CD14-positive monocyte (primary cell): ENCODE data around the gene HMX1. TPM values are rescaled to one million over a fixed set of nuclear protein-coding genes. Genes with fewer than 3 reads are reported as not detected.

Experiments used
- DNase-seq, 3 donors: peaks; one replicate each; pipeline ENCODE4 v3.0.0-alpha.2; 2011 to 2022
- H2AFZ ChIP-seq: 2 replicates; pipeline ENCODE4 v1.6.0; 2012; ENCODE audit warnings: mild to moderate bottlenecking, low read depth, low read length, inconsistent platforms; ENCODE audit not compliant: insufficient read depth, poor library complexity, severe bottlenecking
- H3K27ac ChIP-seq, 2 donors: 1 replicate in 1 of 2; 2 replicates in 1 of 2; pipeline ENCODE4 v1.5.1; 2012 to 2013; ENCODE audit warnings: low read length in 2 of 2, control low read depth in 1 of 2, inconsistent platforms in 1 of 2, low read depth in 1 of 2, mild to moderate bottlenecking in 1 of 2
- H3K27me3 ChIP-seq, 2 donors: one replicate each; pipeline versions ENCODE4 v1.6.0 to v1.6.1; 2011 to 2013; ENCODE audit warnings: low read length in 2 of 2; ENCODE audit not compliant: control insufficient read depth in 2 of 2, insufficient read depth in 2 of 2
- H3K36me3 ChIP-seq, 2 donors: replicated peaks in 1 of 2; 1 replicate in 1 of 2; 2 replicates in 1 of 2; pipeline versions ENCODE4 v1.5.1 to v1.6.1; 2012 to 2013; ENCODE audit warnings: low read length in 2 of 2, control low read depth in 1 of 2, inconsistent platforms in 1 of 2, mild to moderate bottlenecking in 1 of 2; ENCODE audit not compliant: insufficient read depth in 2 of 2, control insufficient read depth in 1 of 2
- H3K4me1 ChIP-seq, 2 donors: 1 replicate in 1 of 2; 2 replicates in 1 of 2; pipeline versions ENCODE4 v1.5.1 to v1.6.1; 2012 to 2013; ENCODE audit warnings: low read length in 2 of 2, control low read depth in 1 of 2, inconsistent platforms in 1 of 2, mild to moderate bottlenecking in 1 of 2, moderate library complexity in 1 of 2; ENCODE audit not compliant: insufficient read depth in 2 of 2, control insufficient read depth in 1 of 2
- H3K4me2 ChIP-seq: replicated peaks from 2 replicates; pipeline ENCODE3; 2012; ENCODE audit warnings: low read length, moderate library complexity, mild to moderate bottlenecking; ENCODE audit not compliant: poor library complexity, severe bottlenecking; ENCODE audit errors: extremely low read depth
- H3K4me3 ChIP-seq, 3 experiments: fragments of 200-600 bp in 1 of 3; sonication (generic) in 1 of 3; replicated peaks in 1 of 3; 1 replicate in 2 of 3; 2 replicates in 1 of 3; pipeline ENCODE4 v1.5.1; 2011 to 2013; ENCODE audit warnings: low read length in 3 of 3, mild to moderate bottlenecking in 3 of 3, control low read depth in 2 of 3, low read depth in 2 of 3, inconsistent platforms in 1 of 3, moderate library complexity in 1 of 3
- H3K79me2 ChIP-seq: 2 replicates; pipeline ENCODE4 v1.6.0; 2012; ENCODE audit warnings: mild to moderate bottlenecking, control low read depth, inconsistent platforms, low read length, moderate library complexity; ENCODE audit not compliant: insufficient read depth
- H3K9ac ChIP-seq: 2 replicates; pipeline ENCODE4 v1.6.0; 2017; ENCODE audit warnings: low read length, mild to moderate bottlenecking; ENCODE audit not compliant: insufficient read depth, poor library complexity, severe bottlenecking
- H3K9me3 ChIP-seq, 2 donors: replicated peaks in 1 of 2; 1 replicate in 1 of 2; 2 replicates in 1 of 2; pipeline versions ENCODE4 v1.5.1 to v1.6.1; 2012 to 2013; ENCODE audit warnings: low read length in 2 of 2, control low read depth in 1 of 2; ENCODE audit not compliant: control insufficient read depth in 1 of 2, insufficient read depth in 1 of 2
- H4K20me1 ChIP-seq: 2 replicates; pipeline ENCODE4 v1.6.0; 2012; ENCODE audit warnings: mild to moderate bottlenecking, low read length, control low read depth, moderate library complexity; ENCODE audit not compliant: insufficient read depth
- H3K27ac Mint-ChIP-seq, 7 donors: one replicate each; pipeline ENCODE4 v1.8.0; 2020; ENCODE audit warnings: mild to moderate bottlenecking in 7 of 7, mixed read lengths in 7 of 7, moderate library complexity in 6 of 7, inconsistent platforms in 2 of 7
- H3K27me3 Mint-ChIP-seq, 3 donors: one replicate each; pipeline ENCODE4 v1.8.0; 2021 to 2022; ENCODE audit warnings: low read depth in 3 of 3, mild to moderate bottlenecking in 3 of 3, mixed read lengths in 3 of 3, moderate library complexity in 3 of 3, inconsistent platforms in 1 of 3
- H3K36me3 Mint-ChIP-seq, 2 donors: one replicate each; pipeline ENCODE4 v1.8.0; 2020; ENCODE audit warnings: mixed read lengths in 2 of 2, inconsistent platforms in 1 of 2, mild to moderate bottlenecking in 1 of 2
- H3K4me1 Mint-ChIP-seq: one replicate; pipeline ENCODE4 v1.8.0; 2020; ENCODE audit warnings: mild to moderate bottlenecking, mixed read lengths
- H3K4me3 Mint-ChIP-seq, 2 donors: one replicate each; pipeline ENCODE4 v1.8.0; 2020; ENCODE audit warnings: mild to moderate bottlenecking in 2 of 2, mixed read lengths in 2 of 2, moderate library complexity in 1 of 2
- H3K9me3 Mint-ChIP-seq, 7 donors: one replicate each; pipeline ENCODE4 v1.8.0; 2020 to 2022; ENCODE audit warnings: mixed read lengths in 7 of 7, mild to moderate bottlenecking in 6 of 7, moderate library complexity in 6 of 7, inconsistent platforms in 2 of 7
- CTCF ChIP-seq: fragments of 200-600 bp; IDR thresholded peaks from one replicate; pipeline ENCODE4 v1.8.0; 2022; ENCODE audit warnings: antibody characterized with exemption, mild to moderate bottlenecking
- WGBS: methylation state at CpG from one replicate; pipeline ENCODE4 v1.1.5; 2013; ENCODE audit warnings: missing lambda C conversion rate; ENCODE audit not compliant: insufficient coverage; 5-methylcytosine and 5-hydroxymethylcytosine counted together
- intact Hi-C, 2 donors: fragments of 100-400 bp; cut with micrococcal nuclease; formaldehyde crosslinking; loops; one replicate each; pipeline versions ENCODE4 v1.15.0 to v1.15.1; 2023
- polyA plus RNA-seq, 3 donors: library from polyadenylated mRNA; depleted of rRNA in 1 of 3; unstranded in 2 of 3; stranded (reverse) in 1 of 3; fragments of 300-500 nt in 2 of 3; fragments of >200 nt in 1 of 3; fragmentation: Illumina TruSeq in 2 of 3; gene quantifications; 1 replicate in 2 of 3; 2 replicates in 1 of 3; pipeline ENCODE4 v1.2.3, GENCODE V29; 2012 to 2021

Gene HMX1
- polyA plus RNA-seq, 3 donors, result not detected

GRCh38 chr4:8862334-8862733 lies 9.3 kb downstream of the HMX1 start:
- Histone ChIP-seq H3K79me2 (no peaks in the 10 kb centered on the region), H3K4me3 (no peak overlapping the region), H3K27me3 (peaks cover 51 to 95% of the 10 kb centered on the region in 2 donors), H3K27ac (no peak overlapping the region), H3K9me3 (peaks cover 0 to 9% of the 10 kb centered on the region in 2 donors), H3K4me2 (no peak overlapping the region), H4K20me1 (no peaks in the 10 kb centered on the region), H2AFZ (no peak overlapping the region), H3K9ac (no peak overlapping the region), H3K4me1 (peaks cover 0 to 2% of the 10 kb centered on the region in 2 donors), H3K36me3 (no peaks in the 10 kb centered on the region)
- Mint-ChIP-seq H3K27ac (no peak overlapping the region), H3K4me1 (no peaks in the 10 kb centered on the region), H3K27me3 (peaks cover 86 to 99% (median 91%) of the 10 kb centered on the region in 3 donors), H3K9me3 (peaks cover 0 to 20% (median 4%) of the 10 kb centered on the region in 7 donors), H3K36me3 (no peaks in the 10 kb centered on the region), H3K4me3 (peak overlapping the region in 1 of 2 donors; percentile 84)
- DNase-seq, result no peak
- 20% methylated on average over 1 of the region's 5 CpGs for WGBS
- TF ChIP-seq CTCF, result no peak
- intact Hi-C loops, result no loop called here

DNA sequence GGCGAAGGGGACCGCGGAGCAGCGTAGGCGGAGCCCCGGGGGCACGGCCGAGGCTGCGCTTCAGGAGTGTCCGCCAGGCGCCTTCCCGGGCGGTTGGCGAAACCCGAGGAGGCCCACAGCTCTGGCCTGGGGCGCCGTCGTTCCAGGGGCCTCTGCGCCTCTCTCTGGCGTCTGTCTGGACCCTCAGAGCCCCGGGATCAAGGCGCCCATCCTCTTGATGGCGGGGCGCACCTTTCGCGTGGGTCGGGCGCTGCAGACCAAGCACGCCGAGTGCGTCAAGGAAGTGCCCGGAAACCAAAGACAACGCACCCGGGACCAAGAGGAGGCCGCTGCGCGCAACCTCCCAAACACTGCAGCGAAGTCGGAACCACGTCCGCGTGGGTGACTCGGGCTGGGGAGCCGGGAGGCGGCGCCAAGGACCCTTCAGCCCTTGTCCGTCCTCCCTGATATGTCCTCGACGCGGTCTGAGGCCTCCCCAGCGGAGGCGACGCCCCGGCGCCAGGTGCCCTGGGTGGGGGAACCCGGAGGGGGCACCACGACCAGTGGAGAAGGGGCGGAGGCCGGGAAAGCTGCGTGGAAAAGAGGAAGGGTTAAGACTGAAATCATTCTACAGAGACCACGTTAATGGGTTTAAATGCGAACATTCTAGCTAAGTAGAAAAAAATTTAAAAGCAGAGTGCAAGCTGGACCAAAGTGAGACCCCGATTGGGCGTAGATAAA lies 9.9 kb downstream of the HMX1 start:
- Histone ChIP-seq H2AFZ (no peak overlapping the region), H3K27ac (no peak overlapping the region), H3K79me2 (no peaks in the 10 kb centered on the region), H4K20me1 (no peaks in the 10 kb centered on the region), H3K36me3 (no peaks in the 10 kb centered on the region), H3K4me1 (peaks cover 0 to 3% of the 10 kb centered on the region in 2 donors), H3K9me3 (peaks cover 0 to 6% of the 10 kb centered on the region in 2 donors), H3K4me2 (no peak overlapping the region), H3K27me3 (peaks cover 50 to 95% of the 10 kb centered on the region in 2 donors), H3K4me3 (no peak overlapping the region), H3K9ac (no peak overlapping the region)
- no peak for DNase-seq
- Mint-ChIP-seq H3K4me3 (peak overlapping the region in 1 of 2 donors; percentile 84), H3K27me3 (peaks cover 84 to 99% (median 90%) of the 10 kb centered on the region in 3 donors), H3K9me3 (peaks cover 0 to 24% (median 4%) of the 10 kb centered on the region in 7 donors), H3K4me1 (peaks cover 3% of the 10 kb centered on the region), H3K36me3 (no peaks in the 10 kb centered on the region), H3K27ac (no peak overlapping the region)
- WGBS, result 2% methylated on average over 52 of the region's 64 CpGs
- intact Hi-C loops, result no loop called here
- no peak for TF ChIP-seq CTCF
